BJ (cell line): ENCODE results near the gene KCNJ10. TPM values are rescaled to one million over a fixed set of nuclear protein-coding genes. Genes with fewer than 3 reads are reported as not detected.
"Not testable (repeated sequence)": the region's sequence is repeated elsewhere in the genome, so short reads cannot be mapped to it uniquely, and the experiment has no call there.

Experiments
- CTCF ChIA-PET: fragments of 350-600 bp; formaldehyde crosslinking; extraction: SDS; loops from one replicate; lab custom pipeline; 2021; ENCODE audit warnings: antibody characterized with exemption, inconsistent platforms; lab: Yijun Ruan, JAX
- POLR2A ChIA-PET: fragments of 300-600 bp; sonication (Branson Sonifier 250); formaldehyde crosslinking; extraction: SDS; loops from one replicate; lab custom pipeline; 2021; ENCODE audit warnings: antibody characterized with exemption; lab: Charles Lee
- DNase-seq: peaks from one replicate; pipeline ENCODE4 v3.0.0-alpha.2; 2011; ENCODE audit warnings: low read depth
- H3K27me3 ChIP-seq: 2 replicates; pipeline ENCODE4 v1.6.0; 2011; ENCODE audit warnings: low read length; ENCODE audit not compliant: control insufficient read depth, insufficient read depth
- H3K36me3 ChIP-seq: 2 replicates; pipeline ENCODE4 v1.5.1; 2011; ENCODE audit warnings: low read length; ENCODE audit not compliant: control insufficient read depth, insufficient read depth
- H3K4me3 ChIP-seq: 2 replicates; pipeline ENCODE4 v1.5.1; 2011; ENCODE audit warnings: low read depth, mild to moderate bottlenecking, control low read depth, low read length
- polyA plus RNA-seq: library from polyadenylated mRNA; depleted of rRNA; stranded (reverse); fragments of >200 nt; gene quantifications from 2 replicates; pipeline ENCODE4 v1.2.3, GENCODE V29; 2011
- TF ChIP-seq, protein P1 (sequence below): IDR thresholded peaks from 2 replicates; pipeline ENCODE4 v1.5.1; 2011; ENCODE audit warnings: low read depth, mild to moderate bottlenecking, control low read depth, inconsistent platforms, low read length, moderate library complexity; ENCODE audit not compliant: insufficient read depth

KCNJ10 gene
- polyA plus RNA-seq, 1 experiment: not detected

DNA sequence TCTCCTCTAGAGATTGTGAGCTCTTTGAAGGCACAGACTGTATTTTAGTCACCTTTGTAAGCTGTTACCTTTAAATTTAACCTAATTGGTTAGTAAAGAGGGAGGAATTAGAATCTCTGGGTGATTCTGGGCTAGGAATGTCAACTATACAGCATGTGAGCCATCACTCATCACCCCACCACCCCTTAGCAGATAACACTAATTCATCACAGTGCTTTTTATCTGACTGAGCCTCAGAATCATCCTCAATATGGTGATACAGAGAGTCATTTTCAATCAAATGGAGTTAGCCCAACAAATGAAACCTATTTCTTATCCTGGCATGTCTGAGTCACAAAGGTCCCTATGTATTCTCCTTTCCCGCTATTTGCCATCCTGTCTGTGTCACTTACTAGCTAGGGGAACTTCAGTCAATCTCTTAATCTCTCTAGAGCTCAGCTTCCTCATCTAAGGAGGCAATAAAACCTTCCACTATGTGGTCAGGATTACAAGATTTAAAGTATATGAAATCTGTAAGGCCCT, 13.3 kb downstream of the KCNJ10 start:
- ChIA-PET CTCF (interaction anchor here (0.6 to 5.8 kb wide), 6 partner anchors 10 to 80 kb away, joined by 3 to 39 read pairs (median 5); no protein-coding TSS in a partner anchor), POLR2A (interaction anchor here (0.5 kb wide), 1 partner anchor 14 kb away, joined by 11 read pairs; no protein-coding TSS in a partner anchor)
- H3K27me3 ChIP-seq: peaks cover 28% of the 10 kb centered on the region
- no peak for DNase-seq
- no peaks in the 10 kb centered on the region for H3K36me3 ChIP-seq
- no peak overlapping the region for H3K4me3 ChIP-seq
- TF ChIP-seq, protein P1, sequence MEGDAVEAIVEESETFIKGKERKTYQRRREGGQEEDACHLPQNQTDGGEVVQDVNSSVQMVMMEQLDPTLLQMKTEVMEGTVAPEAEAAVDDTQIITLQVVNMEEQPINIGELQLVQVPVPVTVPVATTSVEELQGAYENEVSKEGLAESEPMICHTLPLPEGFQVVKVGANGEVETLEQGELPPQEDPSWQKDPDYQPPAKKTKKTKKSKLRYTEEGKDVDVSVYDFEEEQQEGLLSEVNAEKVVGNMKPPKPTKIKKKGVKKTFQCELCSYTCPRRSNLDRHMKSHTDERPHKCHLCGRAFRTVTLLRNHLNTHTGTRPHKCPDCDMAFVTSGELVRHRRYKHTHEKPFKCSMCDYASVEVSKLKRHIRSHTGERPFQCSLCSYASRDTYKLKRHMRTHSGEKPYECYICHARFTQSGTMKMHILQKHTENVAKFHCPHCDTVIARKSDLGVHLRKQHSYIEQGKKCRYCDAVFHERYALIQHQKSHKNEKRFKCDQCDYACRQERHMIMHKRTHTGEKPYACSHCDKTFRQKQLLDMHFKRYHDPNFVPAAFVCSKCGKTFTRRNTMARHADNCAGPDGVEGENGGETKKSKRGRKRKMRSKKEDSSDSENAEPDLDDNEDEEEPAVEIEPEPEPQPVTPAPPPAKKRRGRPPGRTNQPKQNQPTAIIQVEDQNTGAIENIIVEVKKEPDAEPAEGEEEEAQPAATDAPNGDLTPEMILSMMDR: no peak

GRCh38 chr1:160053548-160054365, 16.2 kb downstream of the KCNJ10 start:
- ChIA-PET CTCF (interaction anchor here (0.7 to 2.2 kb wide), 4 partner anchors 10 to 32 kb away, joined by 3 to 13 read pairs (median 4); no protein-coding TSS in a partner anchor), POLR2A (no interaction called here)
- Histone ChIP-seq H3K4me3 (no peak overlapping the region), H3K27me3 (peaks cover 25% of the 10 kb centered on the region), H3K36me3 (no peaks in the 10 kb centered on the region)
- DNase-seq: no peak
- TF ChIP-seq, protein P1: no peak

DNA sequence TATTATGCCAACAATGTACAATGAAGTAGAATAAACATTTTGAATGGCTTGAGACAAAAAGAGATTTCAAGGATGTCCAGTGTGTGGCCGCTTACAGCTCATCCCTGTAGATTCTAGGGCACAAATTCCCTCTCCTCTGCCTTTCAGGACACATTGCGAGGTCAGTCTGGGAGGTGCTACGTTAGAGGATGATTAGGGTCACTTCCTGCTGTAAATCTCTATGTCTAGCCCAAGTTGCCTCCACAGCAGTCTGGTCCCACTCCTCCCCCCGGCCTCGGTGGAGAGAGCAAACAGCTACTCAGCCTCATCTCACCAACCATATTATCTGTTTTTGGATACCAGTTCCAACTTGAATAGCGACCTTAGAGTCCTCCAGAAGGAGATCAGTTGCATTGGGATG, 17.0 kb downstream of the KCNJ10 start:
- Histone ChIP-seq H3K36me3 (no peaks in the 10 kb centered on the region), H3K4me3 (no peak overlapping the region), H3K27me3 (peaks cover 21% of the 10 kb centered on the region)
- ChIA-PET CTCF (interaction anchor here (0.9 kb wide), 1 partner anchor 14 kb away, joined by 3 read pairs; no protein-coding TSS in a partner anchor), POLR2A (no interaction called here)
- DNase-seq: no peak
- TF ChIP-seq, protein P1: no peak

- POLR2A ChIA-PET: interaction anchor here (0.6 kb wide), 1 partner anchor 13 kb away, joined by 3 read pairs; no protein-coding TSS in a partner anchor
- TF ChIP-seq, protein P1: no peak
- Histone ChIP-seq H3K4me3 (no peak overlapping the region), H3K36me3 (no peaks in the 10 kb centered on the region), H3K27me3 (peaks cover 20% of the 10 kb centered on the region)
- DNase-seq: no peak
- CTCF ChIA-PET: interaction anchor here (1.1 to 1.7 kb wide), 2 partner anchors 28 to 34 kb away, joined by 4 to 5 read pairs; no protein-coding TSS in a partner anchor
These were observed 19.3 kb downstream of the KCNJ10 start for GRCh38 chr1:160050619-160051018.

GRCh38 chr1:160050182-160050581, 19.8 kb downstream of the KCNJ10 start:
- POLR2A ChIA-PET, H3K4me3 ChIP-seq, H3K36me3 ChIP-seq, DNase-seq: not testable (repeated sequence)
- CTCF ChIA-PET: interaction anchor here (1.1 kb wide), 1 partner anchor 29 kb away, joined by 4 read pairs; no protein-coding TSS in a partner anchor
- H3K27me3 ChIP-seq: peaks cover 17% of the 10 kb centered on the region
